Measurements from ENCODE around the gene IL9R.

DNA sequence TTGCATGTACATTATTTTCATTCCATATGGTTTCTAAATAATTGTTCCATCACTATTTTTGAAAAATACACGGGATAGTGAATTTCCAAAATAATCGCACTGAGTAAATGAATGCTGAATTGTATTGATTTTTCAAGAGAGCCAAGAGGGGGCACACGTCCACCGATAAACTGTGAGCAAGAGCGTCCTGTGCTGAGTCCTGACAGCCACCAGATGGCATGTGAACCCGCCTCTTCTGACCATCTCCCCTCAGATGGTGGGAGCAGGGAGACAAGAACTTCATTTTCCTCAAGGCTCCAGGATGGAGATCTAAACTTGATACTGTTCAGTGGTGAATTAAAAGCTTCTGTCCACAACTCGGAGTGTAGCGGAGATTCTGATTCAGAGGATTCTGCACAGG, 30.6 kb upstream of the IL9R start:
- TF ChIP-seq POLR2AphosphoS5 (IDR thresholded peaks at IDR 0.05; ENCODE audit: low read depth, low read length) (no peak), POLR2A (IDR thresholded peaks at IDR 0.05; ENCODE audit: borderline replicate concordance, extremely low read depth, insufficient read depth, insufficient read length) (no peak), SIN3A (IDR thresholded peaks at IDR 0.05; ENCODE audit: low read depth) (no peak), SP1 (IDR thresholded peaks at IDR 0.05; ENCODE audit: low read depth) (no peak), EZH2 (IDR thresholded peaks at IDR 0.05) (no peak), YY1 (IDR thresholded peaks at IDR 0.05; ENCODE audit: extremely low read depth, insufficient replicate concordance, low read depth, low read length) (no peak), RAD21 (IDR thresholded peaks at IDR 0.05; ENCODE audit: low read depth) (peak; percentile 68), CEBPB (IDR thresholded peaks at IDR 0.05; ENCODE audit: low read depth) (no peak)
- TF ChIP-seq, protein P1, sequence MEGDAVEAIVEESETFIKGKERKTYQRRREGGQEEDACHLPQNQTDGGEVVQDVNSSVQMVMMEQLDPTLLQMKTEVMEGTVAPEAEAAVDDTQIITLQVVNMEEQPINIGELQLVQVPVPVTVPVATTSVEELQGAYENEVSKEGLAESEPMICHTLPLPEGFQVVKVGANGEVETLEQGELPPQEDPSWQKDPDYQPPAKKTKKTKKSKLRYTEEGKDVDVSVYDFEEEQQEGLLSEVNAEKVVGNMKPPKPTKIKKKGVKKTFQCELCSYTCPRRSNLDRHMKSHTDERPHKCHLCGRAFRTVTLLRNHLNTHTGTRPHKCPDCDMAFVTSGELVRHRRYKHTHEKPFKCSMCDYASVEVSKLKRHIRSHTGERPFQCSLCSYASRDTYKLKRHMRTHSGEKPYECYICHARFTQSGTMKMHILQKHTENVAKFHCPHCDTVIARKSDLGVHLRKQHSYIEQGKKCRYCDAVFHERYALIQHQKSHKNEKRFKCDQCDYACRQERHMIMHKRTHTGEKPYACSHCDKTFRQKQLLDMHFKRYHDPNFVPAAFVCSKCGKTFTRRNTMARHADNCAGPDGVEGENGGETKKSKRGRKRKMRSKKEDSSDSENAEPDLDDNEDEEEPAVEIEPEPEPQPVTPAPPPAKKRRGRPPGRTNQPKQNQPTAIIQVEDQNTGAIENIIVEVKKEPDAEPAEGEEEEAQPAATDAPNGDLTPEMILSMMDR (IDR thresholded peaks at IDR 0.05 in 2 of 3, conservative IDR thresholded peaks at IDR 0.05 in 1 of 3; ENCODE audit: borderline replicate concordance in 1 of 3, insufficient read depth in 1 of 3, low read depth in 2 of 3, low read length in 2 of 3): peak; percentile 58 to 96 (median 58)

Measured in HCT116 (cell line).